HG03280 (cell line): Measurements from ENCODE around the gene SLC22A17.

Experiments
- ATAC-seq: cut with Tn5 transposase; IDR thresholded peaks from one replicate; pipeline ENCODE4 v1.9.1; 2021; ENCODE audit warnings: mild to moderate bottlenecking, moderate library complexity; ENCODE audit not compliant: unreplicated experiment

Gene SLC22A17

DNA sequence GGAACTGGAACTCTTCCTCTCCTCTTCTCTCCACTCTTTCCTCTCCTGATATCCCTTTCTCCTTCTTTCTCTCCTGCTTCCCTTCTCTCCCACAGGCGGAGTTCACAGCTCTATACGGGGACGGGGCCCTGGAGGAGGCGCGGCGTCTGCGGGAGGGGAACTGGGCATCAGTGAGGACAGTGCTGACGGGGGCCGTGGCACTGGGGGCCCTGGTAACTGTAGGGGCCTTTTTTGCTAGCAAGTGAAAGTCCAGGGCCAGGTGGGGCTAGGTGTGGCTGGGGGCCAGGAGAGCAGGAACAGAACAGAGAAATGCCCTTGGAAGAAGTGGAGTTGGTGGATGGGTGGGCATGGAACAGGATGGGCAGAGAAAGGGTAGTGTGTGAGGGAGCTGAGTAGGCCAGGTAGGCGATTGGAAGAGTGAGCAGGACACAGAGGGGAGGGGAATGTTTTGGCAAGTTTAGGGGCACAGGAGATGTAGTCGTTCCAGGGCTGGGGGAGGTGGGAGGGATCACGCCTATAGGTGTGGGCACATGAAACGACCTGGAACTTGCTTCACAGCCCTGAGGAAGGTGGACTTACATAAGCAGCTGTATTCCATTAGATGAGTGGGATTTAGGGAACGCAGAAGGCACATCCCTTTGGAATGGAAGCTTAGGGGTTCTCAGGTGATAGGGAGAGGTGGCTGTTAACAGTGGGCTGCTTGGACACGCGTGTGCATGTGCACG lies 43.8 kb downstream of the SLC22A17 start:
- ATAC-seq = no peak

DNA sequence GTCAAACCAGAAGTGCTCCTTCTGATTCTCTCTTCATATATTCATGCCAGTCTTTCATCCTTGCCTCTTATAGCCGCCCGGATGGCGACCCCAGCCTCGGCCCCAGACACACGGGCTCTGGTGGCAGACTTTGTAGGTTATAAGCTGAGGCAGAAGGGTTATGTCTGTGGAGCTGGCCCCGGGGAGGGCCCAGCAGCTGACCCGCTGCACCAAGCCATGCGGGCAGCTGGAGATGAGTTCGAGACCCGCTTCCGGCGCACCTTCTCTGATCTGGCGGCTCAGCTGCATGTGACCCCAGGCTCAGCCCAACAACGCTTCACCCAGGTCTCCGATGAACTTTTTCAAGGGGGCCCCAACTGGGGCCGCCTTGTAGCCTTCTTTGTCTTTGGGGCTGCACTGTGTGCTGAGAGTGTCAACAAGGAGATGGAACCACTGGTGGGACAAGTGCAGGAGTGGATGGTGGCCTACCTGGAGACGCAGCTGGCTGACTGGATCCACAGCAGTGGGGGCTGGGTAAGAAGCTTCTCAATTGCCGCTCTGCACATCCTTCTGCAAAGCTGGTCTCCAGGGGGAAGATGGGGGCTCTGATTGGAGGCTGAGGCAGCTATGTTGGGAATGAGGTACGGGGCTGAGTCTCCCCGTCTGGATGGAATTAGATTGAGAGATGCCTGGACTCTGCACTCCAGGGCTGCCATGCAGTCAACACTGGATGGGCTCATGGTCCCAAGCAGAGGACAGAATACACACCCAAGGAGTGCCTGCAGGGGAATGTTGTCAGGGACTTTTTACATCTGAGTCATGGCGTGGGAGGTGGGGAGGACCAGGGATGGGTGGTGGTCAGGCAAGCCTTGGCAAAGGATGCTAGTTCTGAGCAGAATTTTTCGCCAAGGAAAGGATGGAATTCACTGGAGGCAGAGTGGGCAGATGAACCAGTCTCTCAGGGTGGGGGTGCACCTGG lies 44.7 kb downstream of the SLC22A17 start:
- ATAC-seq = no peak

DNA sequence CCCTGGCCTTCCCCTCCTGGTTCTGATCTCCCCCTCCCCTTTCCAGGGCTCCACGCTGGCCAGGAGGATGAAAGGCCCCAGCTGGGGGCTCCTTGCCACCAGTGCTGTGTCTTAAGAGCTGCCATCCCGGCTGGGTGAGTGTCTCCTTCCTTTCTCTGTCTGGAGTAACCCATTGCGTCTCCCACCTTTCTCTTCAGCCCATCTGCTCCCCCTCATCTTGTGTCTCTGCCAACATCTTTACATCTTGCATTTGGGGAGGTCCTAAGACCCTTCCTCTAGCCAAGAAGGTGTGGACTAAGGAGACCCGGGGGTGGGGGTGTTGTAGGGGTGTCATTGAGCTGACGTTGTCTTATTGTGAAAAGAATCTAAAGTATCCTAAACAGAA lies 45.5 kb downstream of the SLC22A17 start:
- ATAC-seq = no peak

DNA sequence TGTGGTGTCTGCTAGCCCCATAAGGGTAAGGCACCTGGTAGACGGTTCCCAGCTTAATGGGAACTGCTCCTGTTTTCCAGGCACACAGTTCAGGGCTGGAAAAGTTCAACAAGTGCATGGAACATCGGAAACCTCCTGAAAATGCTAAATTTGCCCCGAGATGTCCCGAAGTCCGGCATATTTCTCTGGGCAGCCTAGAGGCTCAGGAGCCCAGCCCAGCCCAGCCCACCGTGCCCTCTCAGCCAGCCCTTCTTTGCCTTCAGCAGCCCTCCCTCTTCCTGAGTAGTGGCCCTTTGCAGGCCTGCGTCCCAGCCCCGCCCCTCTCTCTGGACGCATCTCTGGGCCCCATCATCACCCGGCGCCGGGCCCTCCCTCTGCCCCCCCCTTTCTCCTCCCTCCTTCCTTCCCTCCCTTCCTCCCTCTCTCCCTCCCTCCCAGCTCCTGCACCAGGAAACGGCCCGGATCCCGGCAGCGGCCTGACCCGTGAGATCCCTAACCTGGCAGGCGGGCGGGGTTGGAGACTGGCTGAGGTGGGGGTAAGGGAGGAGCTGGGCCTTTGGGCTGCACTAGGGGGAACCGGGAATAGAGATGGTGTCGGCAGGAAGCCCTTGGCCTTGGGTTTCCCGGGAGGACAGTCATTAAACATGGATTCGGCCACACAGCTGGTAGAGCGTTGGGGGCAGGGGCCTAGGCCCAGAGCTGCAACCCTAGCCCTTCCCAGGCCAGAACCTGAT lies 46.1 kb downstream of the SLC22A17 start, which contains the start of gene BCL2L2:
Gene BCL2L2, plus strand, starts transcription at position 422 of the 734 bp plus-strand sequence. CDS start 935 bp downstream, outside the sequence.
- peak; percentile 20 for ATAC-seq

DNA sequence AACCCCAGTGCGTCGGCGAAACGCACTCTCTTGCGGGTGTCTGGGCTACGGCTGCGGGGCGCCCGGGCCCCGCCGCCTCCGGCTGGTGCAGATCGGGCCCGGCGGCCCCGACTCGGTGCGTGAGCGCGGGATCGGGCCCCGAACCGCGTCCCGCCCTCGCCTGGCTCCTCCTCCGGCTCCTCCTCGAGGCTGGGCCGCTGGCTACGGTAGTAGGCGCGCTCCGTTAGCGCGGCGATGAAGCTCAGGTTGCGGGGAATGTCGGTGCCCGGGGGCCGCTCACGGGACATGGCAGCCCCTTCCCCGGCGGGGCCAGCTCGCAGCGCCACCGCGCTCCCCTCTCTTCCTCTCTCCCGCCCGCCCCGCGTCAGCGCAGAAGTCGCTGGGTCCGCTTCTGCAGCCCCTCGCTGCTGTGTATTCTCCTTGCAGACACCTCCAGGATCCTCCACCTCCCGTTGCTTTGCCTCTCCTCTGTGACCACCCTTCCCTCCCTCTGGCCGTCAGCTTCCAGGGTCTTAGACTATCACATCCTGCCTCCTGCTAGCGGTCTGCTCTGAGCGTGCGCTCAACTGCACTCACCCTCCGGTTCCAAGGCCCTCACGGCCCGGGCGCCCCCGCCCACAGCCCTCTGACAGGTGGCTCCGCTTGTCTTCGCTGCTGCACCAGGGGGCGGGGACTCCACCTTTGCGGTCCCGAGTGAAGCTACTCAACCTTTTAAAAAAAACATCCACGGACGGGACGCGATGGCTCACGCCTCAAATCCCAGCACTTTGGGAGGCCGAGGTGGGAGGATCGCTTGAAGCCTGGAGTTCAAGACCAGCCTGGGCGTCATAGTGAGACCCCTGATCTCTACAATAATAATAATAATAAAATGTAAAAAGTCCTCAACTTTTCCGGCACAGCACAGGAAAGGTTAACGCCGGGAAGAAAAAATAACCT lies 50.1 kb downstream of the SLC22A17 start, which contains the start of gene PPP1R3E:
Gene PPP1R3E, minus strand, starts transcription at position 570 of the 936 bp plus-strand sequence. Its CDS starts 283 bp downstream, at position 287.
- ATAC-seq = peak; percentile 22

DNA sequence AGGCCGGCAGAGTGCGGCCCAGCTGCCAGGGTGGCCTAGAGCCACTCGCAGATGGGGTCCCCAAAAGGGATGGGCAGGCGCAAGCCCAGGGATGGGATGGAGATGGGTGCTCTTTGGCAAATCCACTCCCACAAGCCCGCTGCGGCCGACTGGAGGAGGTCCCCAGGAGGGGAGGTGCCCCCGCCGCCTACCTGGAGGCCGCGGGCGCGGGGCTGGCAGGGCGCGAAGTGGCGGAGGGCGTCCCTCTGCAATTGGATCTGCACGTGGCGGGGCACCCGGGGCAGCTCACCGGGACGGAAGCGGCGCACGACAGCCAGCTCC lies 50.8 kb downstream of the SLC22A17 start:
- peak; percentile 21 for ATAC-seq

DNA sequence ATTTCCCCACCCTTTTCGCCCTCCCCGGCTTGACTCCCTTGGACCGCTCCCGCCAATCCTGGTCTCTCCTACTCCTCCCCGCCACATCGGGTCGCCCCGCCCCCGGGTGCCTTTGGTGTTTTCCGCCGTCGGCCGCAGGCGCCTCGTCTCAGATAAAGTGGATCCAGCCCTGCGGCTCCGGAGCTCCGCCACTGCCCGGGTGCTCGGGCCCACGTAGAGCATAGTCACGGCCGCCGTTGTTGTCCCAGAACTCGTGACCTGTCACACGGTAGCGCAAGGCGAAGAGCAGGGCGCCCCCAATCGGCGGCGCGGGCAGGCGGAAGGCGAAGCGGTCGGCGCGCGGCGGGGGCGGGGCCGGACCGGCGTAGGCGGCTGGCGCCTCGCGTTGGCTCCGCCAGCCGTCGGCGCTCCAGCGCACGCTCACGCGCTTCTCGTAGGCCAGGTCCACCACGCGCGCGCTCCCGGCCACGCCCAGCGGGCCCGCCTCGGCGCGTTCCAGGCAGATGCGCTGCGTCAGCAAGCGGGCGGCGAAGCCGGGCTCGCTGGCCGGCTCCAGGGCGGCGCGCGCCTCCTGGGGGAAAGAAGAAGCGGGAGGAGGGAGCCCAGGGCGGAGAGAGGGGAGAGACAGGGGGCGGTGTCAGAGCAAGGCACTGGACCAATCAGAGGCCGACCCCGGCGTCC lies 51.3 kb downstream of the SLC22A17 start:
- peak; percentile 78 for ATAC-seq

DNA sequence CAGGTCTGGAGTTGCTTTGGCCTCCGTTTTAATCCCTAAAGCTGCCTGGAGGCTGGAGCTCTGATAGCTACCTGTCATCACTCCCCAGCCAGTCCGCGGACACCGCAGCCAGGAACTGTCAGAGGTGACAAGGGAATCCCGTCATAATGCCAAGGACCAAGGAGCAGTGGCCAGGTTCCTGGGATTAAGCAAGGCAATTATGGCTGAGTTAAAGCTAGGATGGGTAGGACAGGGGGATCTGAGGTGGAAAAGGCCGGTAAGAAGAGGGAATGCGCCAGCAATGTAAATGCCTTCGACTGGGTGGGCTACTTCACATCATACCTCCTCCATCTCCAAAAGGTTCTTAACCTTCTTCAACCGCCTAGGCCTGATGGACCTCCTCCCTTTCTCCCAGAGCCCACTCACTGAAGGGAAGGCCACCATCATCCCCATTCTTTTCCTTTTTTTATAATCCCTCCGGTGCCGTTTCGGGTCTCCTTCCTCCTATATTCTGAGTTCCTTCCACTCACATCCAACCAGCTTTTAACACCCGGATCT lies 51.9 kb downstream of the SLC22A17 start:
- ATAC-seq = no peak

DNA sequence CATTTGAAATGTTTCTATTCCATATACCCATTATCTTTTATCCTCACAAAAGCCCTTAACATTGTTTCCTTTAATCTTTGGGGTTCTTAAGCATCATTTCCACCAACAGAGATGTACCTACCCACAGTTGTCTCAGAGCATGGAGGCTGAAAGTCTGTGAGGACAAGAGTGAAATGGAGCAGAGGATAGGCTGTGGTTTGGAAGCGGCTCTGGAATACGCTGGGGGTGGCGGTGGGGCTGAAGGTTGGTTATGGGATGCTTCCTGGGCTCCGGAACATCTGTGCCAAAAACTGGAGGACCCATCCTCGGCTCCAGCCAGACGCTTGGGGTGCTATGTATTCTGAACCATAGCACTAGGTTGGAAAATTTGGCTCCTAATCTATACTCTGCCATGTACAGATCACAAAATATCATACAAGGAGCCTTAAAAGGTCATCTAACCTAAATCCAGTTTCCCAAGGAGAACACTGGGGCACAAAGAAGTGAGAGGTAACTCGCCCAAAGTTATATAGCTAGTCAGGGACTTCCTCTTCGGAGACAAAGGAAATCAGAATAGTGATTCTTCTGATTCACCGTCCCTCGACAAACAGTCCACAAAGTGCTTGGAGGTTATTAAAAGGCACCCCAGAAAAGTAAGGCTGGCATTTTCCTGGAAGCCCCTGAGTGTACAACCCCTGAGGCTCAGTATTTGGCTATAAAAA lies 52.6 kb downstream of the SLC22A17 start:
- ATAC-seq = no peak

DNA sequence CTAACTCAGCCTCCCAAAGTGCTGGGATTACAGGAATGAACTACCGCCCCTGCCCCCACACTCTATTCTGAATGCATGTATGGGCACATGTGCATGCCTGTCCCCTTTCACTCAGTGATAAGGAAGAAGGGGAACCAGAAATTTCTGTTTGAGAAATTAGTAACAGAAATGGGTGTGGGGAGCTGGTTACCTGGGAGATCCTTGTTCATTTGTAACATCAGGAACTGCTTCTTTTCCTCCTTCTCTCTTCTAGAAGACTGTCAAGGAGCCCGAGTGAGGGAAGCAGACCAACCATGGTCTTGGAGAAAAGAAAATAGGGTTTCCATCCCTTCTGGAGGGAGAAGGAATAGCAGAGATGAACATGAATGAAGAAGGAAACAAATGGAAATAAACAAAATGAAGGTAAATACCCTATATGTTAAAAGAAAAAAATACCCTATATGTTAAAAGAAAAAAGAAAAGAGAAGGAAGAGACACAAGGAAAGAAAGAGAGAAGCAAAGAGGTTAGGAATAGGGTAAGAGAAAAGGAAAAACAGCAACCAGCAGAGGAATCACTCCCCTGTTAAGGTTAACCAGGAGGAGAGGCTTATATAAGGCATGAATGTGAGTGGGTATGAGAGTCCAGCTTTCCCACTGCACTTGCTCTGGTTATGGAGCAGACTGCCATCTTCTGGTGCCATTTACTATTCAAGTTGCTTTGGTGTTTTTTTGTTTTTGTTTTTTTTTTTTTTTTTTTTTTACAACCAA lies 53.3 kb downstream of the SLC22A17 start:
- ATAC-seq = no peak

DNA sequence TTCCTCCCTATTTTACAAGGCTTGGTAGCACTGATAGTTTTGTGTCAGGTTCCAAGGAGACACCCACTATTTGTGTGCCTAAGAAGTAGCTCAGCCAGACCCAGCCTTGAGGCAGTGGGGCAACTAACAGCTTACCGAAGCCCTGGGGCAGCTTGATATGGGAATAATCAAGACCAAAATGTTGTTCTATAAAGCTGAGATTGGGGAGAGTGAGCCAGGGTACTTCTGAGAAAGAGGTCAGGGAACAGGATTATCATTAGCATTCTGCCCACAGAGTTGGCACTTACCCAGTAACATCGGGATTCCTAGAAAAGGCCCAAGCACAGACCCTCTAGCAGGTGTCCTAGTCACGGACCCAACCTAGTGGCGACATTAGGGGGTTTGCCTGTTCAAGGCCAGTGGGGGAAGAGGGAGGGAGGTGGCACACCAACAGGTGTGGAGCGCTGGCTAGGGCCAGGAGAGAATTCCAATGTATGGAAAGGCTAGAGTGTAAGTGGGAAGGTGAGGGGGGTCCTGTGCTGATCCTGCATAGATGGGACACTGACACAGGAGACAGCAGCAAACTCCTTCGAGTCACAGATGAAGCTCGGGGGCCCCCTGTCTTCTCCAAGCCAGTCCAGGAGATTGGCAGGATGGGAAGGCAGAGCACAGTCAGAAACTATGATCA lies 54.9 kb downstream of the SLC22A17 start:
- no peak for ATAC-seq

DNA sequence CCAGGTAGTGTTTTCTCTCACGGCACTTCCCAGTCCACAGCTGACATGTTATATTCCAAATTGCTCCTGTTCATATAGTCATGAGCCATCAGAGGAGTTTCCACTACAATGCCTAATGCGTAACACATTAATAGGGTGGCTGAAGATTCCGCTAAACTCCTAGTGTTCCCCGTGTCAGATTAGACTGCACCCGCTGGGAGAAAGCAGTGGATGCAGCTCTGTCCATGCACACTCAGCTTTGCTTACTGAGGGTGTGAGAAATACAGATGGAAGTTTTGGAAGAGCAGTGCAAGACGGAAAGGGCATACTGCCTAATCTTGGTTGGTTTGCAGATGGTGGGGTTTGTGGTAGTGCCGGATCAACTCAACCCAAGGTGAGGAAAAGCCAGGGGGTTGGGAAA lies 55.6 kb downstream of the SLC22A17 start:
- no peak for ATAC-seq
